Measurements from ENCODE around the gene CDKAL1. TPM values are rescaled to one million over a fixed set of nuclear protein-coding genes. Genes with fewer than 3 reads are reported as not detected.

The CDKAL1 gene
- total and polyA plus RNA-seq, 2 of the 8 experiments (the other 6 are each of a cell fraction or from before 2014, with no cell fraction given): 8.4 to 24.6 TPM

GRCh38 chr6:21208796-21209186, 674.5 kb downstream of the CDKAL1 start:
- Histone ChIP-seq H3K4me1 (replicated peaks in 1 of 4; ENCODE audit: control insufficient read depth in 3 of 4, insufficient read depth in 4 of 4, low read length in 3 of 4) (no peaks in the 10 kb centered on the region), H4K91ac (replicated peaks; ENCODE audit: insufficient read length, low read length) (no peak overlapping the region), H4K8ac (ENCODE audit: extremely low read depth, insufficient read depth, low read length) (no peak overlapping the region), H3K27me3 (replicated peaks in 1 of 4; ENCODE audit: control insufficient read depth in 3 of 4, extremely low read depth in 1 of 4, insufficient read depth in 3 of 4, low read length in 3 of 4) (no peaks in the 10 kb centered on the region), H3K9me3 (ENCODE audit: insufficient read depth in 2 of 2, low read depth in 1 of 2, low read length in 1 of 2) (peaks cover 2 to 3% of the 10 kb centered on the region in 2 experiments; a peak in 1 of 4 replicates), H3K23ac (ENCODE audit: insufficient read length) (no peak overlapping the region), H3K9ac (replicated peaks in 1 of 4; ENCODE audit: extremely low read depth in 1 of 4, low read depth in 3 of 4, low read length in 3 of 4) (no peak overlapping the region), H3K27ac (ENCODE audit: low read depth, low read length) (no peak overlapping the region), H4K5ac (ENCODE audit: insufficient read length, low read depth, low read length) (no peak overlapping the region), H3K4ac (replicated peaks; ENCODE audit: insufficient read length, low read depth, low read length) (no peak overlapping the region), H3K4me3 (ENCODE audit: extremely low read depth in 1 of 4, insufficient read depth in 2 of 4, low read depth in 3 of 4, low read length in 4 of 4) (no peak overlapping the region), H3K56ac (replicated peaks; ENCODE audit: insufficient read length, low read depth, low read length) (no peak overlapping the region), H2BK15ac (ENCODE audit: low read length) (no peak overlapping the region), H2BK120ac (replicated peaks; ENCODE audit: low read depth, low read length) (no peak overlapping the region), H3K79me2 (ENCODE audit: control insufficient read depth in 1 of 2, insufficient read depth in 2 of 2, low read length in 2 of 2) (no peaks in the 10 kb centered on the region), H4K20me1 (replicated peaks in 1 of 2; ENCODE audit: control insufficient read depth in 1 of 2, insufficient read depth in 2 of 2, low read length in 2 of 2) (no peaks in the 10 kb centered on the region), H2BK12ac (ENCODE audit: low read depth, low read length) (no peak overlapping the region), H3K23me2 (ENCODE audit: low read depth, low read length) (no peaks in the 10 kb centered on the region), H2AK5ac (ENCODE audit: low read depth, low read length) (no peak overlapping the region), H3K18ac (ENCODE audit: extremely low read depth, low read length) (no peak overlapping the region), H3K4me2 (ENCODE audit: insufficient read depth in 1 of 2, low read depth in 2 of 2, low read length in 2 of 2) (no peak overlapping the region), H3K79me1 (ENCODE audit: low read depth, low read length) (no peaks in the 10 kb centered on the region), H3K36me3 (ENCODE audit: control insufficient read depth in 2 of 4, insufficient read depth in 4 of 4, low read length in 3 of 4) (no peaks in the 10 kb centered on the region), H2AFZ (ENCODE audit: low read length) (no peak overlapping the region), H2BK20ac (ENCODE audit: low read length) (no peak overlapping the region), H3K14ac (ENCODE audit: insufficient read length) (no peak overlapping the region), H2BK5ac (ENCODE audit: low read depth, low read length) (no peak overlapping the region)
- no peak for DNase-seq (ENCODE audit: low read depth in 1 of 2, low spot score in 2 of 2)
- ChIA-PET CTCF (ENCODE audit: partially characterized antibody) (interaction anchor here (0.9 to 1.2 kb wide), 2 partner anchors 12 to 348 kb away, joined by 3 read pairs; no protein-coding TSS in a partner anchor), POLR2A (ENCODE audit: partially characterized antibody) (interaction anchor here (1.0 kb wide), 1 partner anchor 12 kb away, joined by 3 read pairs; no protein-coding TSS in a partner anchor)
- no peak for FAIRE-seq
- 75% methylated on average over 5 of the region's 5 CpGs; no CpG with 5 or more reads in 1 of the 2 experiments for WGBS, 2 experiments (ENCODE audit: extremely low coverage in 1 of 2, insufficient coverage in 1 of 2, insufficient read length in 1 of 2, insufficient replicate concordance in 2 of 2, low coverage in 1 of 2, low lambda C conversion rate in 2 of 2, missing lambda C conversion rate in 1 of 2)
- TF ChIP-seq POLR2AphosphoS5 (IDR thresholded peaks at IDR 0.05; ENCODE audit: low read depth, low read length) (no peak), CBX8 (IDR thresholded peaks at IDR 0.05; ENCODE audit: borderline replicate concordance, low read depth, low read length) (no peak), RBBP5 (IDR thresholded peaks at IDR 0.05; ENCODE audit: borderline replicate concordance, low read depth, low read length) (no peak), KDM1A (IDR thresholded peaks at IDR 0.05; ENCODE audit: borderline replicate concordance, low read length) (no peak), RNF2 (IDR thresholded peaks at IDR 0.05; ENCODE audit: borderline replicate concordance, low read depth, low read length, missing control alignments, poor library complexity, severe bottlenecking) (no peak), JUN (IDR thresholded peaks at IDR 0.05; ENCODE audit: low read depth, low read length) (no peak), SIN3A (conservative IDR thresholded peaks at IDR 0.05 in 1 of 2, IDR thresholded peaks at IDR 0.05 in 1 of 2; ENCODE audit: low read depth in 1 of 2, low read length in 2 of 2) (no peak), KDM4A (IDR thresholded peaks at IDR 0.05; ENCODE audit: low read depth, low read length, severe bottlenecking) (no peak), HDAC6 (IDR thresholded peaks at IDR 0.05; ENCODE audit: low read depth, low read length) (no peak), TAF1 (IDR thresholded peaks at IDR 0.05; ENCODE audit: low read depth, low read length) (no peak), YY1 (IDR thresholded peaks at IDR 0.05; ENCODE audit: low read depth, low read length) (no peak), EZH2 (IDR thresholded peaks at IDR 0.05; ENCODE audit: low read depth, low read length, severe bottlenecking) (no peak), MAFK (IDR thresholded peaks at IDR 0.05; ENCODE audit: low read depth, low read length) (no peak), BRCA1 (IDR thresholded peaks at IDR 0.05; ENCODE audit: low read depth, low read length) (no peak)

Measured in H1 (cell line).